Transverse colon (tissue), 4 donors: ENCODE data around the gene KCNN2. TPM values are rescaled to one million over a fixed set of nuclear protein-coding genes. Genes with fewer than 3 reads are reported as not detected.

Experiments
- DNase-seq: peaks from one replicate; pipeline ENCODE4 v3.0.0-alpha.2; 2019
- H3K27ac ChIP-seq, 4 donors: fragments of 200-600 bp; sonication (generic); 2 replicates each; pipeline ENCODE4 v1.5.1; 2016 to 2018; ENCODE audit warnings: inconsistent platforms in 4 of 4
- H3K27me3 ChIP-seq: fragments of 200-600 bp; sonication (generic); 2 replicates; pipeline ENCODE4 v1.5.1; 2017; ENCODE audit warnings: inconsistent platforms
- H3K36me3 ChIP-seq, 4 donors: fragments of 200-600 bp; sonication (generic); 2 replicates each; pipeline ENCODE4 v1.5.1; 2017 to 2019; ENCODE audit warnings: inconsistent platforms in 4 of 4
- H3K4me1 ChIP-seq, 4 donors: fragments of 200-600 bp; sonication (generic); 2 replicates each; pipeline ENCODE4 v1.5.1; 2017 to 2020; ENCODE audit warnings: inconsistent platforms in 4 of 4
- H3K4me3 ChIP-seq, 4 donors: fragments of 200-600 bp; sonication (generic); 1 replicate in 1 of 4; 2 replicates in 3 of 4; pipeline versions ENCODE4 v1.5.1 to v1.6.1; 2017 to 2019; ENCODE audit warnings: inconsistent platforms in 4 of 4
- H3K9me3 ChIP-seq, 2 donors: fragments of 200-600 bp; sonication (generic); 2 replicates each; pipeline ENCODE4 v1.5.1; 2017 to 2019; ENCODE audit warnings: inconsistent platforms in 2 of 2
- CTCF ChIP-seq, 5 experiments: fragments of 200-600 bp in 3 of 5; fragments of 450-650 bp in 2 of 5; sonication (generic) in 3 of 5; IDR thresholded peaks; 1 replicate in 2 of 5; 2 replicates in 3 of 5; pipeline ENCODE4 v1.5.1; 2016 to 2017; ENCODE audit warnings: antibody characterized with exemption in 5 of 5, inconsistent platforms in 3 of 5, mild to moderate bottlenecking in 2 of 5, moderate library complexity in 1 of 5
- EP300 ChIP-seq: sonication (generic); formaldehyde crosslinking; IDR thresholded peaks from one replicate; pipeline ENCODE4 v1.6.1; 2017; ENCODE audit warnings: antibody characterized with exemption, low read depth
- POLR2A ChIP-seq: fragments of 450-650 bp; IDR thresholded peaks from one replicate; pipeline ENCODE4 v1.6.1; 2016; ENCODE audit warnings: antibody characterized with exemption, mild to moderate bottlenecking, moderate library complexity
- POLR2AphosphoS5 ChIP-seq, 3 donors: sonication (generic); formaldehyde crosslinking; IDR thresholded peaks; one replicate each; pipeline ENCODE4 v1.6.1; 2016; ENCODE audit warnings: antibody characterized with exemption in 3 of 3
- WGBS, 2 donors: methylation state at CpG; one replicate each; pipeline ENCODE4 v1.1.5; 2018; ENCODE audit warnings: low coverage in 1 of 2; 5-methylcytosine and 5-hydroxymethylcytosine counted together
- in situ Hi-C, 4 donors: fragments of 200-750 bp; cut with MboI; loops; one replicate each; pipeline versions ENCODE4 v1.15.0 to v1.15.1; 2017; ENCODE audit warnings: low sequenced_read_pairs in 3 of 4, low pct_ligation_motif_present in 1 of 4, low pct_unique_long_range_greater_than_20kb in 1 of 4
- intact Hi-C: fragments of 100-400 bp; cut with DNase I; formaldehyde crosslinking; loops from one replicate; pipeline ENCODE4 v1.15.1; 2023; ENCODE audit warnings: low total_unique reads
- total RNA-seq, 4 donors: library from RNA; depleted of rRNA; stranded (reverse); fragments of >200 nt; gene quantifications; one replicate each; pipeline ENCODE4 v1.1.0, GENCODE V29; 2016

KCNN2 gene
- total RNA-seq, 4 donors from 2014 or later = 0.16 to 5.8 (median 0.58) TPM

- no peak for DNase-seq
- H3K4me1 ChIP-seq = no peaks in the 10 kb centered on the region
- no peaks in the 10 kb centered on the region for H3K9me3 ChIP-seq
- in situ Hi-C loops = no loop called here
- intact Hi-C loops = no loop called here
- H3K27ac ChIP-seq = no peak overlapping the region
- no peaks in the 10 kb centered on the region for H3K27me3 ChIP-seq
- 36 to 39% methylated on average over 5 of the region's 5 CpGs for WGBS, 2 donors
- no peak overlapping the region for H3K4me3 ChIP-seq
- H3K36me3 ChIP-seq = no peaks in the 10 kb centered on the region
- TF ChIP-seq POLR2AphosphoS5 (IDR thresholded peaks at IDR 0.05) (no peak), CTCF (IDR thresholded peaks at IDR 0.05) (no peak), POLR2A (no peak), EP300 (no peak)
Measured at GRCh38 chr5:114332925-114333324, 28.9 kb upstream of the KCNN2 start.

- no peaks in the 10 kb centered on the region for H3K9me3 ChIP-seq
Measured at GRCh38 chr5:114335391-114335790, 26.5 kb upstream of the KCNN2 start.

GRCh38 chr5:114339108-114339507 lies 22.8 kb upstream of the KCNN2 start:
- WGBS, 2 donors = 60 to 84% methylated on average over 1 to 3 of the region's 3 CpGs
- H3K4me3 ChIP-seq = no peak overlapping the region
- no peaks in the 10 kb centered on the region for H3K9me3 ChIP-seq
- no peaks in the 10 kb centered on the region for H3K27me3 ChIP-seq
- no peaks in the 10 kb centered on the region for H3K4me1 ChIP-seq
- in situ Hi-C loops = no loop called here
- no peaks in the 10 kb centered on the region for H3K36me3 ChIP-seq
- no peak for DNase-seq
- TF ChIP-seq CTCF (IDR thresholded peaks at IDR 0.05) = no peak
- no peak for TF ChIP-seq POLR2AphosphoS5 (IDR thresholded peaks at IDR 0.05)
- no peak for TF ChIP-seq EP300
- no peak for TF ChIP-seq POLR2A
- intact Hi-C loops = no loop called here
- H3K27ac ChIP-seq = no peak overlapping the region

More at GRCh38 chr5:114335391-114335790, 26.5 kb upstream of the KCNN2 start:
- Histone ChIP-seq H3K36me3 (no peaks in the 10 kb centered on the region), H3K4me1 (no peaks in the 10 kb centered on the region), H3K27ac (no peak overlapping the region), H3K4me3 (no peak overlapping the region), H3K27me3 (no peaks in the 10 kb centered on the region)
- TF ChIP-seq POLR2AphosphoS5 (IDR thresholded peaks at IDR 0.05) (no peak), EP300 (no peak), CTCF (IDR thresholded peaks at IDR 0.05) (no peak), POLR2A (no peak)
- intact Hi-C loops (no loop called here), in situ Hi-C loops (no loop called here)
- no peak for DNase-seq
- 33 to 62% methylated on average over 1 of the region's 1 CpG for WGBS, 2 donors

GRCh38 chr5:114346181-114346580 lies 15.7 kb upstream of the KCNN2 start:
- no peak for DNase-seq
- H3K9me3 ChIP-seq = no peaks in the 10 kb centered on the region
- TF ChIP-seq POLR2AphosphoS5 (IDR thresholded peaks at IDR 0.05) = no peak
- TF ChIP-seq POLR2A = no peak
- TF ChIP-seq CTCF (IDR thresholded peaks at IDR 0.05) = no peak
- TF ChIP-seq EP300 = no peak
- H3K4me3 ChIP-seq = no peak overlapping the region
- H3K4me1 ChIP-seq = no peaks in the 10 kb centered on the region
- in situ Hi-C loops = no loop called here
- no peaks in the 10 kb centered on the region for H3K36me3 ChIP-seq
- peaks cover 3% of the 10 kb centered on the region for H3K27me3 ChIP-seq
- WGBS, 2 donors = 75 to 90% methylated on average over 4 of the region's 4 CpGs
- intact Hi-C loops = no loop called here
- H3K27ac ChIP-seq = no peak overlapping the region
